Renal cortex interstitium (tissue), 15 donors: ENCODE data around the gene EFHC1. TPM values are rescaled to one million over a fixed set of nuclear protein-coding genes. Genes with fewer than 3 reads are reported as not detected.
"Not testable (repeated sequence)": the region's sequence is repeated elsewhere in the genome, so short reads cannot be mapped to it uniquely, and the experiment has no call there.

Source experiments
- DNase-seq, 11 donors: peaks; one replicate each; pipeline ENCODE4 v3.0.0-alpha.2; 2013; ENCODE audit warnings: low read depth in 9 of 11, low spot score in 4 of 11; ENCODE audit errors: extremely low read depth in 1 of 11
- long read RNA-seq, 16 experiments: transcript quantifications; one replicate each; lab custom pipeline, GENCODE V29; 2026
- polyA plus RNA-seq, 3 donors: library from polyadenylated mRNA; unstranded; fragments of 120-200 nt; gene quantifications; one replicate each; pipeline ENCODE4 v1.2.1, GENCODE V29; 2013; ENCODE audit not compliant: insufficient read length in 3 of 3

Gene EFHC1, protein sequence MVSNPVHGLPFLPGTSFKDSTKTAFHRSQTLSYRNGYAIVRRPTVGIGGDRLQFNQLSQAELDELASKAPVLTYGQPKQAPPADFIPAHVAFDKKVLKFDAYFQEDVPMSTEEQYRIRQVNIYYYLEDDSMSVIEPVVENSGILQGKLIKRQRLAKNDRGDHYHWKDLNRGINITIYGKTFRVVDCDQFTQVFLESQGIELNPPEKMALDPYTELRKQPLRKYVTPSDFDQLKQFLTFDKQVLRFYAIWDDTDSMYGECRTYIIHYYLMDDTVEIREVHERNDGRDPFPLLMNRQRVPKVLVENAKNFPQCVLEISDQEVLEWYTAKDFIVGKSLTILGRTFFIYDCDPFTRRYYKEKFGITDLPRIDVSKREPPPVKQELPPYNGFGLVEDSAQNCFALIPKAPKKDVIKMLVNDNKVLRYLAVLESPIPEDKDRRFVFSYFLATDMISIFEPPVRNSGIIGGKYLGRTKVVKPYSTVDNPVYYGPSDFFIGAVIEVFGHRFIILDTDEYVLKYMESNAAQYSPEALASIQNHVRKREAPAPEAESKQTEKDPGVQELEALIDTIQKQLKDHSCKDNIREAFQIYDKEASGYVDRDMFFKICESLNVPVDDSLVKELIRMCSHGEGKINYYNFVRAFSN
- polyA plus RNA-seq: 10 to 100 TPM; 50.8 to 68.0 (median 63.2) TPM
- long read RNA-seq, donor 1, full-length matches to known transcripts: 4 of 10 reads
- long read RNA-seq, donor 1, partial matches to known transcripts: 6 of 10 reads
- long read RNA-seq, donor 1, other reads (novel, unspliced or antisense): 0 of 10 reads
- long read RNA-seq, donor 2, full-length matches to known transcripts: 5 of 10 reads
- long read RNA-seq, donor 2, partial matches to known transcripts: 0 of 10 reads
- long read RNA-seq, donor 2, other reads (novel, unspliced or antisense): 5 of 10 reads
- long read RNA-seq, donor 3, full-length matches to known transcripts: 2 of 2 reads
- long read RNA-seq, donor 3, partial matches to known transcripts: 0 of 2 reads
- long read RNA-seq, donor 3, other reads (novel, unspliced or antisense): 0 of 2 reads
- long read RNA-seq, donor 4, full-length matches to known transcripts: 3 of 13 reads
- long read RNA-seq, donor 4, partial matches to known transcripts: 10 of 13 reads
- long read RNA-seq, donor 4, other reads (novel, unspliced or antisense): 0 of 13 reads
- long read RNA-seq, donor 5: 0 reads
- long read RNA-seq, donor 6, full-length matches to known transcripts: 7 of 26 reads
- long read RNA-seq, donor 6, partial matches to known transcripts: 19 of 26 reads
- long read RNA-seq, donor 6, other reads (novel, unspliced or antisense): 0 of 26 reads
- long read RNA-seq, donor 7, full-length matches to known transcripts: 6 of 21 reads
- long read RNA-seq, donor 7, partial matches to known transcripts: 8 of 21 reads
- long read RNA-seq, donor 7, other reads (novel, unspliced or antisense): 7 of 21 reads
- long read RNA-seq, donor 8: 0 reads
- long read RNA-seq, donor 9, full-length matches to known transcripts: 1 of 8 reads
- long read RNA-seq, donor 9, partial matches to known transcripts: 0 of 8 reads
- long read RNA-seq, donor 9, other reads (novel, unspliced or antisense): 7 of 8 reads
- long read RNA-seq, donor 10, full-length matches to known transcripts: 2 of 2 reads
- long read RNA-seq, donor 10, partial matches to known transcripts: 0 of 2 reads
- long read RNA-seq, donor 10, other reads (novel, unspliced or antisense): 0 of 2 reads
- long read RNA-seq, donor 11, full-length matches to known transcripts: 9 of 14 reads
- long read RNA-seq, donor 11, partial matches to known transcripts: 5 of 14 reads
- long read RNA-seq, donor 11, other reads (novel, unspliced or antisense): 0 of 14 reads
- long read RNA-seq, donor 12, partial matches to known transcripts: 8 of 8 reads
- long read RNA-seq, donor 12, other reads (novel, unspliced or antisense): 0 of 8 reads
- long read RNA-seq, donor 13: 0 reads
- long read RNA-seq, donor 14, full-length matches to known transcripts: 5 of 25 reads
- long read RNA-seq, donor 14, partial matches to known transcripts: 20 of 25 reads
- long read RNA-seq, donor 14, other reads (novel, unspliced or antisense): 0 of 25 reads
- long read RNA-seq, donor 15, full-length matches to known transcripts: 1 of 7 reads
- long read RNA-seq, donor 15, partial matches to known transcripts: 6 of 7 reads
- long read RNA-seq, donor 15, other reads (novel, unspliced or antisense): 0 of 7 reads
- long read RNA-seq, donor 16, full-length matches to known transcripts: 13 of 83 reads
- long read RNA-seq, donor 16, partial matches to known transcripts: 70 of 83 reads
- long read RNA-seq, donor 16, other reads (novel, unspliced or antisense): 0 of 83 reads

DNA sequence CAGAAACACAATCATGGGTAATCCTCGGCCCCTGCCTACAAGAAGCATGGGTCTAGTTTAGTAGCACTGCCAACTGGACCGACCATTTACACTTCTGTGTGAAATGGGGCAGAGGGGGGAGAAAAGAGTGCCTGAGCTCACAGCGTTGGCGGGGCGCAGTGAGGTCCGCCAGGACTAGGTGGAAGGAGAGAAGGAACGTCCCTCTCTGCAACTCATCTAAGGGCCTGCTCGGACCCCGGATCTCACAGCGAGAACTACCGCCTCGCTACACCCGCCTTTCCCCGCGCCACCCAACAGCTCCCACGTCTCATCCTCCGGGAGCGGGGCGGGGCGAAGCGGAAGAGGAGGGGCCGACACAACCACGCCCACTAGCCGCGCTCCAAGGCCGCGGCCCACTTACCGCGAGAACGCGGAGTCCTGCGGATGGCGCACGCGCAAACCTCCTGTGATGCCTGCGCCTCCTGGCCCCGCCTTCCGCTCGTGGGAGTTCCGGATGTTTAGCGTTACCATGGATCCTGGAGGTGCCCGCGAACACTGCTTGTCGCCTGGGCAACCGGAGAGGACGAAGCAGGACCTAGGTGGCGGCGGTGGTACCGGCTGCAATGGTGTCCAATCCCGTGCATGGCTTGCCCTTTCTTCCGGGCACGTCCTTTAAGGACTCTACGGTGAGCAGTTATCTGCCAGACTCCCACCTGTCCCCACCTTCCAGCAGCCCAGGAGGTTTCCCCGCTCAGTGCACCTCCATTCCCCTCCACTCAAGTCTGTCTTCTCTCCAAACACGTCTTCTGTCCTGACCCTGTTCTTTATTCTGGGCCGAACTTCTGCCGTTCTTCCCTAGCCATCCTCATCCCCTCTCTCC lies at the start of gene EFHC1:
TSS of gene EFHC1 (plus strand) at position 534 of the 859 bp plus-strand sequence. CDS start at position 603, 69 bp downstream.
- peak; percentile 94 to 99 (median 97) for DNase-seq

DNA sequence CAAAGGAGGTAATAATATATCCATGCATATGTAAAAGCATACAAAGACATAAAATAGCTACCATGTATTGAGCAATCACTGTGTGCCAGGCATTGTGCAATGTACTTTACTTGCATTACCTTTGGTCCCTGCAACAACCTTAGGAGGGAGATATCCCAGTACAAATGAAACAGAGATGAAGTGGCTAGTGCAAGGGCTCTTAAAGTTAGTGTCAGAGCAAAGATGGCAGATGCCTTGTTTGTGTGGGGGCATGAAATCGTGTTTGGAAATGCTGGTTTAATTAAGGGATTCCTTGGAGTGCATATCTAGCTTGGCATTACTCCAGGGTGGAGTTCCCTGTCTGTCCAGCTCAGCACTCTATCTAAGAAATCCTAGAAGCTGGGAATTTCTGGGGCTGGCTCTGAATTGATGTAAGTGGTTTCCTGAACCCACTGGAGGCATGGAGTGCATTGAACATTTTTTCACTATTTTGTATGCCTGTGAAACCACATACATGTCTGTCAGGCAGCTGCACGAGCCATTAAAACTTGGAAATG lies 48.4 kb upstream of the EFHC1 start:
- no peak for DNase-seq

DNA sequence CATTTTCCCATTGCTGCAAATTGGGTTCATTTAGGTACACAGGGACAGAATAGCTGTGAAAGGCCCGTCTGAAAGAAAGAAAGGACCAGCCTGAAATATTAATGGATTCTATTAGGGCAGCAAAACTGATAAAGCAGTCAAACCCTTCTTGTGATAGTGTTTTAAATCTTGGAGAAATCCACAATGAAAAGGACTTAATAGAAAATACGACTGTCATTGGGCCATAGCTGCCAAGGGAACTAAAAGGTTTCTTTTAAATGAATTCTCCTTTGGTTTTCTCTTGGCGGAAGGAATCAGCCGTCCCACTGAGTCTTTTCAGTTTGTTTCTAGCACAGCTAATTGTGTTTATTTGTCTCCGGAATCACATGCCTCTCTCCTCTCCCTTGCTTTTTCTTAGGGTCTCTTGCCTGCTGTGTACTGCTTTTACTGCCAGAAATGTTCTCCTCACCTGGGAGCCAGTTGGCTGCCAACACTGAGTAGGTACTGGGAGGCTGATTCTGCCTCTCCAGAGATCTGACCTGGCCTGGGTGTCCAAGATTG lies 46.9 kb upstream of the EFHC1 start:
- DNase-seq: no peak

DNA sequence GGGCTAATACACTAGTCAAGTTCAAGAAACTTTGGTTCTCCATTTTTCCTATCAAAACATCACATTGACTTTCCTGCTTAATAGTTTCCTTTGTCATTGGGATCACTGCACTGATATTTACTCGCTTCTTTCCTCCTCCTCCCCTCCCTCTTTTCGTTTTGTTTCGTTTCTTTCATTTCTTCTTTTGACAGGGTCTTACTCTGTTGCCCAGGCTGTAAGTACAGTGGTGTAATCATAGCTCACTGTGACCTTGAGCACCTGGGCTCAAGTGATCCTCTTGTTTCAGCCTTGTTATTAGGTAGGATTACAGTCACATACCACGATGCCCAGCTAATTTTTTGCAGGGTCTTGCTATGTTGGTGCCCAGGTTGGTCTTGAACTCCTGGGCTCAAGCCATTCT lies 45.9 kb upstream of the EFHC1 start:
- no peak for DNase-seq

GRCh38 chr6:52375780-52376556 lies 44.2 kb upstream of the EFHC1 start:
- no peak for DNase-seq

DNA sequence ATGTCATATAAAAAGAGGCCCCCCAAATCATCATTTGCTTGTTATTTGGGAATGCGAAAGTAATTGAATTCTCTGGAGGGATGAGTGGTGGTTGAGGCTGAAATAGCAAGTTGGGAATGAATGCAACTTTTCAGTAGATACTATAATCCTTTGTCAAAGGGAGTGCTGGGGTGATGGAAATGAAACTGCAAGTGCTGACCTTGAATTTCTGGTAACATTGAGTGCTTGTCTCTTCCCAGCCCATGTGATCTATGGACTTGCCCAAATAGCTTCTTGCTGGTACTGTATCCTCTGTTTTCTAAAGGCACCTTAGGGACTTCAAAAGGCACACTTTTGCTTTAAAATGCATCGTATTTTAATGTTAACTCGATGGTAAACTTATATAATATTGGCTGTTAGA lies 43.4 kb upstream of the EFHC1 start:
- DNase-seq: no peak

- DNase-seq: no peak
Observed at GRCh38 chr6:52377538-52378221, 42.5 kb upstream of the EFHC1 start.

DNA sequence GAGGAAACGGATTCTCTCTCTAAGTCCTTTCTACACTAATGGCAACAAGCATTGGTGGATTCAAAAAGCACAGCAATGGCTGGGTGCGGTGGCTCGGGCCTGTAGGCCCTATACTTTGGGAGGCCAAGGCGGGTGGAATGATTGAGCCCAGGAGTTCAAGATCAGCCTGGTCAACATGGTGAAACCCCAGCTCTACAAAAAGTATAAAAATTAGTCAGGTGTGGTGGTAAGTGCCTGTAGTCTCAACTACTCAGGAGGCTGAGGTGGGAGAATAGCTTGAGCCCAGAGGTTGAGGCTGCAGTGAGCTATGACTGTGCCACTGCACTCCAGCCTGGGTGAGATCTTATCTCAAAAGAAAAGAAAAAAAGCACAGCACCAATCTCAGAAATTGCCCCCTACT lies 38.9 kb upstream of the EFHC1 start:
- DNase-seq: no peak

DNA sequence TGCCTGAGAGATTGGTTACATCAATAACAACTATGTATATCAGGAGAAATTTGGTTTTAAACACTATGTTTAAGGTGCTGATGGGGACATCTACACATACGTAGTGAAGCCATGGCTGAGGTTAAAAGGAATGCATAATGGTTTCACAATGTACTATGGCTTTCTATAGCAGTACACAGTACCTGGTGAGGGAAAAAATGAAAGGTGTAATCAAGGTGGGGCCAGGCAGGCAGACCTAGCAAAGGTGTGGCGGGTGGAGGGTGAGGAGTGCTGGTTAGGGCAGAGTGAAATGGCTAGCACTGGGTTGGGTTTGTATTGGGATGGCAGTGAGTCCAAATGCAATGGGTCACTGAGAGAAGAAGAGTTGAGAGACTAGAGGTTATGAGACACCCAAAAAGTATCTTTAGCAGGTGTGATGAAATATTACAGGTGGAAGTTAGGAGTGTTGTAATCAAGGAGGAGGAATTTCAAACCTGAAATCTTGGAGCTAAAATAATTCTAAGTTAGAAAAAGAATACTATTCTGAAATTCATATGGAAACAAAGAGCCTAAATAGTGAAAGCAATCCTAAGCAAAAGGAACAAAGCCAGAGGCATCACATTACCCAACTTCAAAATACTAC lies 35.9 kb upstream of the EFHC1 start:
- DNase-seq: no peak

DNA sequence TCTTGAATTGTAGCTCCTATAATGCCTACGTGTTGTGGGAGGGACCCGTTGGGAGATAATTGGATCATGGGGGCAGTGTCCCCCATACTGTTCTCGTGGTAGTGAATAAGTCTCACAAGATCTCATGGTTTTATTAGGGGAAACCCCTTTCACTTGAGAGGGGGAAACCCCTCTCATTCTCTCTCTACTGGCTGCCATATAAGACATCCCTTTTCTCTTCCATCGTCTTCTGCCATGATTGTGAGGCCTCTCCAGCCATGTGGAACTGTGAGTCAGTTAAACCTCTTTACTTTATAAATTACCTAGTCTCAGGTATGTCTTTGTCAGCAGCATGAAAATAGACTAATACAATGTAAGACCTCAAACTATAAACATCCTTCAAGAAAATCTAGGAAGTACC lies 35.1 kb upstream of the EFHC1 start:
- no peak for DNase-seq

GRCh38 chr6:52388119-52388518 lies 32.0 kb upstream of the EFHC1 start:
- DNase-seq: not testable (repeated sequence)

GRCh38 chr6:52388790-52389189 lies 31.4 kb upstream of the EFHC1 start:
- DNase-seq: no peak

DNA sequence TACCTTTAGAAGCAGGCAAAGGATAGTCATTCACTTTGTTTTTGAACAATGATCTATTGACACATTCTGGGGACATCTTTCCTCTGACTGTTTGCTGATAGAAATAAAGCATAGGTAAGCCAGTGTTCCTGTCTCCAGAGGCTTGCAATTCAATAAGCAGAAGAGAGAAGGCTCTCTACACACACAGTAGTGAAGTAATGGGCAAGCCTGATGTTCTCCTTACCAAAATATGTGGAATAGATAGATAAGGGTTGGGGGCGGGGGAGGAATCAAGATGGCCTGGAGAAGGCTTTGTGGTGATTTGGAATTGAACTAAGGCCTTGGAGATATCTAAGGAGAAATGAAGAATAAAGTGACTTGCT lies 30.9 kb upstream of the EFHC1 start:
- no peak for DNase-seq
